Type B pancreatic cell (in vitro differentiated cells): ENCODE data around the gene SMIM35. TPM values are rescaled to one million over a fixed set of nuclear protein-coding genes. Genes with fewer than 3 reads are reported as not detected.

Experiments
- DNase-seq: peaks from one replicate; pipeline ENCODE4 v3.0.0; 2021; ENCODE audit warnings: mixed read lengths; ENCODE audit not compliant: unreplicated experiment; ENCODE audit errors: extremely low spot score
- H3K27ac Mint-ChIP-seq: 2 replicates; pipeline ENCODE4 v1.8.0; 2021; ENCODE audit warnings: mild to moderate bottlenecking, mixed read lengths
- H3K27me3 Mint-ChIP-seq: 2 replicates; pipeline ENCODE4 v1.8.0; 2021; ENCODE audit warnings: mixed read lengths
- H3K36me3 Mint-ChIP-seq: 2 replicates; pipeline ENCODE4 v1.8.0; 2021; ENCODE audit warnings: mixed read lengths
- H3K4me1 Mint-ChIP-seq: one replicate; pipeline ENCODE4 v1.8.0; 2021; ENCODE audit warnings: mixed read lengths; ENCODE audit not compliant: unreplicated experiment
- H3K4me3 Mint-ChIP-seq: 2 replicates; pipeline ENCODE4 v1.8.0; 2021; ENCODE audit warnings: mild to moderate bottlenecking, mixed read lengths
- H3K9me3 Mint-ChIP-seq: 2 replicates; pipeline ENCODE4 v1.8.0; 2021; ENCODE audit warnings: mixed read lengths
- CTCF ChIP-seq: fragments of 200-600 bp; sonication (generic); conservative IDR thresholded peaks from 2 replicates; pipeline ENCODE4 v1.5.0; 2021; ENCODE audit warnings: antibody characterized with exemption, mild to moderate bottlenecking
- total RNA-seq: library from RNA; stranded (reverse); gene quantifications from 2 replicates; pipeline ENCODE4 v1.2.1, GENCODE V29; 2021; ENCODE audit warnings: low replicate concordance

The SMIM35 gene
- total RNA-seq, 1 donor from 2014 or later, result 0.17 TPM

DNA sequence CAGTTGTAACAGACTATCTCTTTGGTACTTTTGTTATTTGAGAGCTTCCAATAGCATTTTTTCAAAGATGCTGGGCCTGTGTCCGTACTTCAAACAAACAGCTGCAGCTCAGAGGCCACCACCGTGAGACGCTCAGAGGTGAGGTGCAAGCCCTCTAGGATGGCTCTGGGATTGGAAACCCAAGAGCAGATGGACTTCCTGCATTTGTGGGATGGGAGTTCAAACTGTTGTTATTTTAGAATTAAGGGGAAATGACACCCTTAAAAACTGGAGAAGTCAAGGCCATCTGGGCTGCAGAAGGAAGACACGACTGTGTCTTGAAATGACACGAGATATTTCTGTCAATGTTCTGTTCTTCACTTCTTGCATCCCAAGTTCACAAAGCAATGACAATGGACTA lies 109.7 kb downstream of the SMIM35 start:
- Mint-ChIP-seq H3K9me3 (peaks cover 6% of the 10 kb centered on the region), H3K36me3 (no peaks in the 10 kb centered on the region), H3K4me1 (peaks cover 4% of the 10 kb centered on the region), H3K27me3 (peaks cover 20% of the 10 kb centered on the region), H3K27ac (no peak overlapping the region), H3K4me3 (no peak overlapping the region)
- no peak for TF ChIP-seq CTCF
- no peak for DNase-seq

DNA sequence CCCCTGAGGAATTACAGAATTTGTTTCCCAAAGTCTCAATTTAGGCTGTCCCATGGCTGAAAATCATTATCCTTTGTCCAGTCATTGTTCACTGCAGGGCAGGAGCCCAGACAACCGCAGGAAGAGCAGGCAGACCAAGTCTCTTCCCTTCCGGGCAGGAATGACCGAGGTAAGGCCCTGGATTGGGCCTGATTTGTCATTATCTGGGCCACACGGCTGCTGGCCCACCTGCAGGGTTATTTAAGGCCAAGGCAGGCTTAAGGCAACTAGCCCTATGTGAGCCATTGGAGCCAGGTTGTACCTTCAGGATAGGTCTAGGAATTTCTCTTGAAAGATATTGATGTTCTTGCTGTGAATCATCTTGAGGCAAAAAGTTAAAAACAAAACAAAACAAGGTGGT lies 110.3 kb downstream of the SMIM35 start:
- Mint-ChIP-seq H3K4me1 (peaks cover 4% of the 10 kb centered on the region), H3K27me3 (peaks cover 15% of the 10 kb centered on the region), H3K9me3 (peaks cover 6% of the 10 kb centered on the region), H3K36me3 (no peaks in the 10 kb centered on the region), H3K4me3 (no peak overlapping the region), H3K27ac (no peak overlapping the region)
- no peak for TF ChIP-seq CTCF
- DNase-seq, result no peak

DNA sequence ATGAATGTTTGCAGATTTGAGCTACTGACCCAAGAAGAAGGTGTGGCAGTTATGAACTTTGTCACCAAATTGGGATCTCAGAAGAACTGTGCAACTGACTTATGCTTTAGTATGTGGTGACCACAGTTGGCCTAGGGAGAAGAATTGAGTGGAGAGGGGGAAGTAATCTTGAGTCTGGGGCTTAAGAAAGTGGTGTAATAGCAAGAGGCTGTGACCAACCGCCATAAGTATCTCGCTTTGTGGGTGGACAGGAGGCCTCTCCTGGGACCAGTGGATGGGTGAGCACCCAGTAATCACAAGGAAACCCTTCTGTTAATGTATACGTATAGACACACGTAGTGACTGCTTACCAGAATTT lies 113.3 kb downstream of the SMIM35 start:
- no peaks in the 10 kb centered on the region for H3K9me3 Mint-ChIP-seq
- no peaks in the 10 kb centered on the region for H3K36me3 Mint-ChIP-seq
- no peak for TF ChIP-seq CTCF
- H3K4me3 Mint-ChIP-seq, result no peak overlapping the region
- DNase-seq, result no peak
- no peak overlapping the region for H3K27ac Mint-ChIP-seq
- peaks cover 16% of the 10 kb centered on the region for H3K27me3 Mint-ChIP-seq
- H3K4me1 Mint-ChIP-seq, result peaks cover 4% of the 10 kb centered on the region

GRCh38 chr11:117972629-117973502 lies 113.9 kb downstream of the SMIM35 start:
- H3K36me3 Mint-ChIP-seq, result no peaks in the 10 kb centered on the region
- peaks cover 19% of the 10 kb centered on the region for H3K27me3 Mint-ChIP-seq
- H3K9me3 Mint-ChIP-seq, result no peaks in the 10 kb centered on the region
- no peak for DNase-seq
- H3K4me1 Mint-ChIP-seq, result peaks cover 4% of the 10 kb centered on the region
- H3K4me3 Mint-ChIP-seq, result no peak overlapping the region
- no peak overlapping the region for H3K27ac Mint-ChIP-seq
- no peak for TF ChIP-seq CTCF

DNA sequence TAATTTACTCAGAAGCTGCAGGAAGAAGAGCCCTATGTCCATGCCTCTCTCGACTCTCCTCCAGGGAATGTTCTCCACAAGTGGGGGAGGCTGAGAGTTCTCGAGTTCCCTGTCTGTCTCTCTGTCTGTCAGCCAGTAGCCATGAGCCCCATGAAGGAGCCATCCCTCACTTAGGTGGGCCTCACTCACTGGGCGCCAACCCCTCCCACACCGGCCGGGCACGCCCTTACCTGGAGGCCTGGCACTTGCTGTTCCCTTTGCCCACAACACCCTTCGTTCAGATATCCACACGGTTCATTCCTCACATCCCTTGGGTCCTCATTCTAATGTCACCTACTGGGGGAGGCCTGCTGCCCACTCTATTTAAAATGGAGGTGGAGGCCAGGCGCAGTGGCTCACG lies 114.7 kb downstream of the SMIM35 start:
- H3K27ac Mint-ChIP-seq, result no peak overlapping the region

More for the DNA sequence above, 114.7 kb downstream of the SMIM35 start:
- DNase-seq, result no peak
- Mint-ChIP-seq H3K4me1 (peaks cover 4% of the 10 kb centered on the region), H3K36me3 (no peaks in the 10 kb centered on the region), H3K4me3 (no peak overlapping the region), H3K9me3 (no peaks in the 10 kb centered on the region), H3K27me3 (peaks cover 21% of the 10 kb centered on the region)
- no peak for TF ChIP-seq CTCF
